ENCODE measurements around the gene LACRT. TPM values are rescaled to one million over a fixed set of nuclear protein-coding genes. Genes with fewer than 3 reads are reported as not detected.

LACRT gene
- polyA plus RNA-seq, 1 of the 3 experiments (the other 2 are of a cell fraction) = not detected

DNA sequence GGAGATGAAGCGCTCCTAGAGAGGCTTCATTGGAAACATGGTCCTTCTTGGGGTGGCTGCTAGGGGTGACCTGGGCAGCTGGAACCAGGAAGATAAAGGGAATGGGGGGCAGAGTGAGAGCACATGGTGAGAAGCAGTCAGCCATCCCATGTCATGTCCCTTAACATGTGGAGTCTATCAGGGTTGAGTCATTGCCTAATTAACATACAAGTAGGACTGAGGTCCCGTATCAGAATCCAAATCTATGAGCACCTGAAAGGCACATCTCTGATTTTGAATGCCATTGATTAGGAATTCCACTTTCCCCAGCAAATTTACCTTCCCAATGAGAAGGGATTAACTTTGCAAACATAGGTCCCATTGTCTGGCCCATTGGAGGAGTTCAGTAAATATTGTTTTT is 25.9 kb downstream of the LACRT start (continued):
- TF ChIP-seq MEF2A (IDR thresholded peaks at IDR 0.05; ENCODE audit: borderline replicate concordance, low read depth) (no peak), JUND (IDR thresholded peaks at IDR 0.05) (no peak), ZBTB33 (IDR thresholded peaks at IDR 0.05; ENCODE audit: borderline replicate concordance, low read depth) (no peak)

- TF ChIP-seq MEF2A (IDR thresholded peaks at IDR 0.05; ENCODE audit: borderline replicate concordance, low read depth) (no peak), NRF1 (IDR thresholded peaks at IDR 0.05; ENCODE audit: low read depth, low read length) (no peak), MXI1 (IDR thresholded peaks at IDR 0.05; ENCODE audit: low read depth, low read length) (no peak), PBX3 (IDR thresholded peaks at IDR 0.05) (no peak), NFIC (IDR thresholded peaks at IDR 0.05; ENCODE audit: borderline replicate concordance) (no peak), EZH2phosphoT487 (IDR thresholded peaks at IDR 0.05; ENCODE audit: borderline replicate concordance, low read depth) (no peak), POLR2AphosphoS5 (IDR thresholded peaks at IDR 0.05; ENCODE audit: low read depth, low read length) (no peak), TCF12 (IDR thresholded peaks at IDR 0.05) (no peak), USF1 (IDR thresholded peaks at IDR 0.05; ENCODE audit: borderline replicate concordance, low read depth) (no peak)
- no peaks in the 10 kb centered on the region for H3K79me2 ChIP-seq (ENCODE audit: insufficient read depth)
- no peaks in the 10 kb centered on the region for H3K9me3 ChIP-seq
- H3K36me3 ChIP-seq (replicated peaks in 1 of 2; ENCODE audit: control insufficient read depth in 1 of 2, insufficient read depth in 2 of 2, low read length in 1 of 2) = no peaks in the 10 kb centered on the region
- WGBS (ENCODE audit: low lambda C conversion rate) = 2% methylated on average over 6 of the region's 6 CpGs
- no peak for DNase-seq
- no peak overlapping the region for H3K9ac ChIP-seq
- H3K27me3 ChIP-seq (ENCODE audit: insufficient read depth) = peaks cover 15% of the 10 kb centered on the region; the same call in 1 of the 2 replicates
- POLR2A ChIA-PET = no interaction called here
- H3F3A ChIP-seq (replicated peaks; ENCODE audit: insufficient read depth) = no peaks in the 10 kb centered on the region
- no peaks in the 10 kb centered on the region for H4K20me1 ChIP-seq (ENCODE audit: insufficient read depth)
- H3K27ac ChIP-seq (ENCODE audit: low read depth in 2 of 2, low read length in 1 of 2) = no peak overlapping the region
- H3K4me3 ChIP-seq (ENCODE audit: low read depth in 2 of 2, low read length in 1 of 2) = no peak overlapping the region
- no peak overlapping the region for H2AFZ ChIP-seq (ENCODE audit: low read depth)
- H3K4me2 ChIP-seq = no peak overlapping the region
- H3K4me1 ChIP-seq (ENCODE audit: control insufficient read depth in 1 of 2, insufficient read depth in 2 of 2, low read depth in 1 of 2, low read length in 1 of 2) = no peaks in the 10 kb centered on the region
- H3K9me2 ChIP-seq = no peaks in the 10 kb centered on the region
- CTCF ChIA-PET = interaction anchor here (1.1 to 1.4 kb wide), 2 partner anchors 12 to 28 kb away, joined by 3 to 5 read pairs; no protein-coding TSS in a partner anchor
Observed at GRCh38 chr12:54608156-54608555, 26.5 kb downstream of the LACRT start.

GRCh38 chr12:54606556-54606955 is 28.1 kb downstream of the LACRT start:
- Histone ChIP-seq H4K20me1 (ENCODE audit: insufficient read depth) (no peaks in the 10 kb centered on the region), H3K4me2 (no peak overlapping the region), H3K27ac (ENCODE audit: low read depth in 2 of 2, low read length in 1 of 2) (no peak overlapping the region), H3K4me1 (ENCODE audit: control insufficient read depth in 1 of 2, insufficient read depth in 2 of 2, low read depth in 1 of 2, low read length in 1 of 2) (no peaks in the 10 kb centered on the region; a peak in 1 of 4 replicates), H3K36me3 (replicated peaks in 1 of 2; ENCODE audit: control insufficient read depth in 1 of 2, insufficient read depth in 2 of 2, low read length in 1 of 2) (no peaks in the 10 kb centered on the region), H3K4me3 (ENCODE audit: low read depth in 2 of 2, low read length in 1 of 2) (no peak overlapping the region), H3F3A (replicated peaks; ENCODE audit: insufficient read depth) (no peaks in the 10 kb centered on the region), H3K27me3 (ENCODE audit: insufficient read depth) (peaks cover 9% of the 10 kb centered on the region; the same call in 1 of the 2 replicates), H3K9me2 (no peaks in the 10 kb centered on the region), H3K9me3 (no peaks in the 10 kb centered on the region), H3K79me2 (ENCODE audit: insufficient read depth) (no peaks in the 10 kb centered on the region), H2AFZ (ENCODE audit: low read depth) (no peak overlapping the region), H3K9ac (no peak overlapping the region)
- WGBS (ENCODE audit: low lambda C conversion rate) = 6% methylated on average over 4 of the region's 4 CpGs
- TF ChIP-seq USF1 (IDR thresholded peaks at IDR 0.05; ENCODE audit: borderline replicate concordance, low read depth) = no peak
- TF ChIP-seq YY1 (IDR thresholded peaks at IDR 0.05; ENCODE audit: low read depth) = no peak
- POLR2A ChIA-PET = no interaction called here
- CTCF ChIA-PET = interaction anchor here (4.0 to 4.1 kb wide), 2 partner anchors 10 to 27 kb away, joined by 14 to 15 read pairs; no protein-coding TSS in a partner anchor
- no peak for DNase-seq

Data from SK-N-SH (cell line).